CD4-positive, alpha-beta T cell (primary cell): Measurements from ENCODE around the gene VEPH1. TPM values are rescaled to one million over a fixed set of nuclear protein-coding genes. Genes with fewer than 3 reads are reported as not detected.

Experiments used
- ATAC-seq: fragments of 200-7000 bp; cut with Tn5 transposase; one replicate; pipeline ENCODE4 v1.10.0; 2022; ENCODE audit warnings: mild to moderate bottlenecking; ENCODE audit not compliant: poor library complexity
- CTCF ChIA-PET: fragments of 350-600 bp; sonication (Branson Sonifier 250); formaldehyde crosslinking; loops from one replicate; lab custom pipeline; 2021; ENCODE audit warnings: antibody characterized with exemption, inconsistent platforms; lab: Charles Lee
- POLR2A ChIA-PET: fragments of 350-600 bp; sonication (Branson Sonifier 250); formaldehyde crosslinking; loops from one replicate; lab custom pipeline; 2021; ENCODE audit warnings: antibody characterized with exemption, inconsistent platforms; lab: Charles Lee
- DNase-seq, 14 experiments: peaks; one replicate each; pipeline ENCODE4 v3.0.0-alpha.2; 2013 to 2020; ENCODE audit warnings: mixed read lengths in 2 of 14
- H3K27ac ChIP-seq, 2 donors: one replicate each; pipeline versions ENCODE4 v1.5.1 to v1.7.0; 2013; ENCODE audit warnings: low read length in 2 of 2, low read depth in 1 of 2, mild to moderate bottlenecking in 1 of 2
- H3K27me3 ChIP-seq, 2 experiments: 1 replicate in 1 of 2; 2 replicates in 1 of 2; pipeline versions ENCODE4 v1.6.1 to v1.7.0; 2013; ENCODE audit warnings: low read length in 2 of 2, control low read depth in 1 of 2, mild to moderate bottlenecking in 1 of 2, moderate library complexity in 1 of 2; ENCODE audit not compliant: insufficient read depth in 2 of 2, control insufficient read depth in 1 of 2
- H3K36me3 ChIP-seq: one replicate; pipeline ENCODE4 v1.6.1; 2013; ENCODE audit warnings: low read length, control low read depth; ENCODE audit not compliant: insufficient read depth
- H3K4me1 ChIP-seq: one replicate; pipeline ENCODE4 v1.6.1; 2013; ENCODE audit warnings: low read length, control low read depth; ENCODE audit not compliant: insufficient read depth
- H3K4me3 ChIP-seq: one replicate; pipeline ENCODE4 v1.5.1; 2013; ENCODE audit warnings: mild to moderate bottlenecking, low read length, moderate library complexity
- H3K9me3 ChIP-seq, 2 experiments: 1 replicate in 1 of 2; 2 replicates in 1 of 2; pipeline versions ENCODE4 v1.6.1 to v1.7.0; 2013; ENCODE audit warnings: low read length in 2 of 2, mild to moderate bottlenecking in 2 of 2, control low read depth in 1 of 2, moderate library complexity in 1 of 2; ENCODE audit not compliant: control insufficient read depth in 1 of 2, insufficient read depth in 1 of 2
- H3K27ac Mint-ChIP-seq: one replicate; pipeline ENCODE4 v1.8.0; 2020; ENCODE audit warnings: mixed read lengths
- H3K27me3 Mint-ChIP-seq: one replicate; pipeline ENCODE4 v1.8.0; 2021; ENCODE audit warnings: mixed read lengths
- H3K36me3 Mint-ChIP-seq: one replicate; pipeline ENCODE4 v1.8.0; 2021; ENCODE audit warnings: low read depth, mixed read lengths
- H3K4me1 Mint-ChIP-seq: one replicate; pipeline ENCODE4 v1.8.0; 2021; ENCODE audit warnings: low read depth, mixed read lengths
- H3K4me3 Mint-ChIP-seq: one replicate; pipeline ENCODE4 v1.8.0; 2020; ENCODE audit warnings: mild to moderate bottlenecking, mixed read lengths
- H3K9me3 Mint-ChIP-seq: one replicate; pipeline ENCODE4 v1.8.0; 2020; ENCODE audit warnings: mixed read lengths
- CTCF ChIP-seq: fragments of 200-600 bp; IDR thresholded peaks from one replicate; pipeline ENCODE4 v1.8.0; 2022; ENCODE audit warnings: antibody characterized with exemption, mild to moderate bottlenecking
- intact Hi-C, 2 experiments: fragments of 100-400 bp; cut with DNase I in 1 of 2; cut with micrococcal nuclease in 1 of 2; formaldehyde crosslinking; loops; one replicate each; pipeline versions ENCODE4 v1.15.1 to v1.9.0; 2023 to 2025; cut with DNase I, micrococcal nuclease
- total RNA-seq, 174 experiments: library from RNA in 2 of 174; stranded (reverse) in 2 of 174; gene quantifications; one replicate each; pipeline ENCODE4 v1.2.3 and lab custom pipeline; 2021 to 2026

Gene VEPH1
- total RNA-seq, 2 experiments from 2014 or later = not detected

GRCh38 chr3:157317895-157318294, 185.3 kb downstream of the VEPH1 start:
- no peaks in the 10 kb centered on the region for H3K36me3 Mint-ChIP-seq
- no peaks in the 10 kb centered on the region for H3K9me3 Mint-ChIP-seq
- no peaks in the 10 kb centered on the region for H3K4me1 ChIP-seq
- no peaks in the 10 kb centered on the region for H3K27me3 ChIP-seq
- no peaks in the 10 kb centered on the region for H3K9me3 ChIP-seq
- ChIA-PET CTCF (no interaction called here), POLR2A (no interaction called here)
- no peaks in the 10 kb centered on the region for H3K4me1 Mint-ChIP-seq
- H3K27me3 Mint-ChIP-seq = no peaks in the 10 kb centered on the region
- no peak for ATAC-seq
- DNase-seq = no peak
- intact Hi-C loops = no loop called here
- no peak for TF ChIP-seq CTCF
- H3K4me3 ChIP-seq = no peak overlapping the region
- no peak overlapping the region for H3K27ac ChIP-seq
- H3K36me3 ChIP-seq = no peaks in the 10 kb centered on the region
- no peak overlapping the region for H3K27ac Mint-ChIP-seq
- H3K4me3 Mint-ChIP-seq = no peak overlapping the region

DNA sequence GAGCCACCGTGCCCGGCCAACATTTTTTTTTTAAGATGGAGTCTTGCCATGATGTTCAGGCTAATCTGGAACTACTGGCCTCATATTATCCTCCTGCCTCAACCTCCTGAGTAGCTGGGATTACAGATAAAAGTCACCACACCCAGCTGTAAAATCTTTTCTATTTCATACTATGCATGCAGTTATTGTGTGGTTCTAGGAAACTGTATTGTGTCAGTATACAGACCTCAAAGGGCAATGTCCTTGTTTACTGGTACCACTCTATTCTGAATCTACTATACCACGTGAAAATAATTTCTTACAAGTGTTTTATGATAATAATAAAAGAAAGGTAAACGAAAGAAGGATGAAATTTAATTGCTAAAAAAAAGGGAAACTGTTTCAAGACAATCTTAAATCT, 190.0 kb downstream of the VEPH1 start:
- Histone ChIP-seq H3K27ac (no peak overlapping the region), H3K27me3 (no peaks in the 10 kb centered on the region), H3K9me3 (no peaks in the 10 kb centered on the region), H3K4me3 (no peak overlapping the region), H3K36me3 (no peaks in the 10 kb centered on the region), H3K4me1 (no peaks in the 10 kb centered on the region)
- Mint-ChIP-seq H3K27me3 (no peaks in the 10 kb centered on the region), H3K4me3 (no peak overlapping the region), H3K4me1 (no peaks in the 10 kb centered on the region), H3K9me3 (no peaks in the 10 kb centered on the region), H3K36me3 (no peaks in the 10 kb centered on the region), H3K27ac (no peak overlapping the region)
- no peak for DNase-seq
- ChIA-PET CTCF (interaction anchor here (0.6 kb wide), 1 partner anchor 14 kb away, joined by 3 read pairs; no protein-coding TSS in a partner anchor), POLR2A (no interaction called here)
- no peak for ATAC-seq
- no peak for TF ChIP-seq CTCF
- intact Hi-C loops = no loop called here

- CTCF ChIA-PET = no interaction called here
- no peak for TF ChIP-seq CTCF
- Histone ChIP-seq H3K27ac (no peak overlapping the region), H3K9me3 (no peaks in the 10 kb centered on the region), H3K4me1 (no peaks in the 10 kb centered on the region), H3K36me3 (no peaks in the 10 kb centered on the region), H3K27me3 (no peaks in the 10 kb centered on the region), H3K4me3 (no peak overlapping the region)
- intact Hi-C loops = no loop called here
- DNase-seq (no peak), ATAC-seq (no peak)
- Mint-ChIP-seq H3K4me1 (no peaks in the 10 kb centered on the region), H3K27ac (no peak overlapping the region), H3K9me3 (no peaks in the 10 kb centered on the region), H3K27me3 (no peaks in the 10 kb centered on the region), H3K4me3 (no peak overlapping the region), H3K36me3 (no peaks in the 10 kb centered on the region)
- POLR2A ChIA-PET = no interaction called here
Measured at GRCh38 chr3:157312376-157312745, 190.9 kb downstream of the VEPH1 start.
